HG03039 (cell line): Measurements from ENCODE around the gene SYCP1.
"Not testable (repeated sequence)": the region's sequence is repeated elsewhere in the genome, so short reads cannot be mapped to it uniquely, and the experiment has no call there.

Experiments
- ATAC-seq: cut with Tn5 transposase; IDR thresholded peaks from one replicate; pipeline ENCODE4 v1.9.1; 2021; ENCODE audit warnings: mild to moderate bottlenecking, moderate library complexity; ENCODE audit not compliant: unreplicated experiment

Gene SYCP1

DNA sequence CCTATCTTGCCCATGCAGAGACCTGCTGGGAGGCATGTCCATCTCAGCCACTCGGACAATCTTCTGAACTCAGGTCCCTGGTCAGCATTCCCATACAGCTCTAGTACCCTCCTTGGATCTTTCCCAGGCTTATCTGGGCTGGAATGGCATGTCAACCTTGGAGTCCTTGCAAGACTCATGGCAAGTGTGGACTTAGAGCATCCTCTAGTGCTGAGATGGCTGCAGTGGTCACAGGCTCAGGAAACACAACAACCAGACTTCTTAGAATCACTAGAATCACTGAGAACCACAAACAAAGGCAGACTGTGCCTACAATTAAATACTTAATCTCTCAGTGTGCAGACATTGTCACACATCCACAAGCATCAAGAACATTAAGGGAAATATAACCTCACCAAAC is 101.9 kb downstream of the SYCP1 start:
- no peak for ATAC-seq

DNA sequence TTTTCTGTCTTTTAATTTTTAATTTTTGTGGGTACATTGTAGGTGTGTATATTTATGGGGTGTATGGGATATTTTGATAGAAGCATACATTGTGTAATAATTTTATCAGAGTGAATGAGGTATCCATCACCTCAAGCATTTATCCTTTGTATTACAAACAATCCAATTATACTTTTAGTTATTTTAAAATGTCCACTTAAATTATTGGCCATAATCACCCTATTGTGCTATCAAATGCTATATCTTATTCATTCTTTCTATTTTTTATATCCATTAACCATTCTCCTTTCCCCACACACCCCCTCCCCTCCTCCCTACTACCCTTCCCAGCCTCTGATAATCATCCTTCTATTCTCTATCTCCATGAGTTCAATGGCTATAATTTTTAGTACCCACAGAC is 104.8 kb downstream of the SYCP1 start:
- no peak for ATAC-seq

DNA sequence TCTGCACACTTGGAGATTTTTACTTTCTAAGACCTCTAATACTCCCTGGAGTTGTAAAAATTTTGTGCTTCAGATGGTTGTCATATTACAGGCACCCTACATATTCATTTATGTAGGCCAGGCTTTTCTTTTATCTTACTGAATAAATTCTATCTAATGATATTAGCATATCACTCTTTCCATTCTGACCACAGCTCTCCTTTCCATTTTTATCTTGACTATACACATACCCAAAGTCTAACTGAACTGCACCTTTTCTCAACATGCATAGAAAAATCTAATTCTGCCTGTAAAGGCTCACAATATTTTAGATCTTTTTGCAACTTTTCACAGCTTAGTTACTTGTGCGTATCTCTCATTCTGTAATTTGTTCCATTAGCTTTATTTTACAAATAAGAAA is 122.2 kb downstream of the SYCP1 start:
- no peak for ATAC-seq

DNA sequence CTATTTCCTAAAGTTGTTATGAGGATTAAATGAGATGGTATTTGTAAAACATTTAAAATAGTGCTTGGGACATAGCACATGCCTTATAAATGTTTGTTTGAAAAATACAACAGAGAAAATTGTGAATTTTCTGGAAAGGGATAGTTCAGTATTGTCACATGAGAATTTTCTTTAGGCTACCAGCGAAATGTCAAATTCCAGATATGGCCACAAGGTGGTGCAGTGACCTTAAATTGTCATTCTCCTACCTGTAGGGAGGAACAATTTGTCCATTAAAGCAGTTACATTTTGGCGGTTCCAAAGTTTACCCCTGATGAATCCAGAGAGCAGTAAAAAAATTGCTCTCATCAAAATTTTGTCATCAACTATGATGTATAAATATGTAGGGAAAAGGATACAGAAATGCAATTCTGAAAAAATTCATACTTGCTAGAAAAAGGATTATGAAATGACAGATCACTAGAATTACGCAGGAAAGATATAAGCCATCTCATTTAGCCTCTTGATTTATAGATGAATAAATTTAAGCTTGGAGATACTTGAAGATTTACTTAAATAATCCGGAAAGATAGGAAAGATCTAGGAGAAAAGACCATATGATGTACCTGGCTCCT is 124.7 kb downstream of the SYCP1 start:
- ATAC-seq = no peak

DNA sequence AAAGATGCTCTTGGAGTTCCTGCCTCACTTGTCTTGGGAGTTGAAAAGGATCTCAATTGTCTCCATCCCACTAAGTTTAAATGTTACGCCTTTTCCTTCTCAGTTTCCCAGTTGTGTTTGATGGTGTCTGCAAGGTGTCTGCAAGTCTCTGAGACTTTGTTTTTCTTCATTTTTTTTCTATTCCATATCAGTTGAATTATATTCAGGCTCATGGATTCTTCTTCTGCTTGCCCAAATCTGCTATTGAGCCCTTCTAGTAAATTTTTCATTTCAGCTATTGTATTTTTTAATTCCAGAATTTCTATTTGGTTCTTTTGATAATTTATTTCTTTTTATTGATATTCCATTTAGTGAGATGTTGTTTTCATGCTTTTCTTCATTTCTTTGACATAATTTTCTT is 127.6 kb downstream of the SYCP1 start:
- no peak for ATAC-seq

DNA sequence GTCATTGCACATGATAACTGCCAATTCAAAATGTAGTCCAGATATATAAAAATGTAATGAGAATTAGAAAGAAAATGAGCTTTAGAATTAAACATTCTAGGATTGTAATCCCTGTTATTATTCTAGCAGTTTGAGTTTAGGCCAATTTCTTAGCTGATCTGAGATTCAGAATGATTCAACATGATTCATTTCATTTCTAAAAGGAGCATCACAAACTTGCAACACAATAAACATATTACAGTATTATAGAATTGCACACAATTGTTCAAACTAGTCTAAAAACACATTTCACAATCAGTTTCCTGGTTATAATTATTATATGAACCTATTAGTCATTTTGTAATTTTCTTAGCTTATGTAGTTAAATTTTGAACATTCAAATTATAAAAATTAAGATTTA is 131.6 kb downstream of the SYCP1 start:
- no peak for ATAC-seq

DNA sequence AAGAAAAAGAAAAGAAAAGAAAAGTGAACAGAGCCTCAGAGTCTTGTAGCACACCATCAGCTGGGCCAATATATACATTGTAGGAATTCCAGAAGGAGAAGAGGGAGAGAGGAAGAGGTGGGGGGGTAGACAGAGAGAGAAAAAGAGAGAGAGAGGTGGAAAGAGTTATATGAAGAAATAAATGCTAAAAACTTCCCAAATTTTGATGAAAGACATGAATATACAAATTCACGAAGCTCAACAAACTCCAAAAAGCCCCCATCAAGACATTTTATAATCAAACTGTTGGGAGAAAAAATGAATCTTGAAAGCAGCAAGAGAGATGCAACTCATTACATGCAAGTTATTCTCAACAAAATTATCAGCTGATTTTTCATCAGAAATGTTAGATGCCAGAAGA is 133.4 kb downstream of the SYCP1 start:
- ATAC-seq = no peak

DNA sequence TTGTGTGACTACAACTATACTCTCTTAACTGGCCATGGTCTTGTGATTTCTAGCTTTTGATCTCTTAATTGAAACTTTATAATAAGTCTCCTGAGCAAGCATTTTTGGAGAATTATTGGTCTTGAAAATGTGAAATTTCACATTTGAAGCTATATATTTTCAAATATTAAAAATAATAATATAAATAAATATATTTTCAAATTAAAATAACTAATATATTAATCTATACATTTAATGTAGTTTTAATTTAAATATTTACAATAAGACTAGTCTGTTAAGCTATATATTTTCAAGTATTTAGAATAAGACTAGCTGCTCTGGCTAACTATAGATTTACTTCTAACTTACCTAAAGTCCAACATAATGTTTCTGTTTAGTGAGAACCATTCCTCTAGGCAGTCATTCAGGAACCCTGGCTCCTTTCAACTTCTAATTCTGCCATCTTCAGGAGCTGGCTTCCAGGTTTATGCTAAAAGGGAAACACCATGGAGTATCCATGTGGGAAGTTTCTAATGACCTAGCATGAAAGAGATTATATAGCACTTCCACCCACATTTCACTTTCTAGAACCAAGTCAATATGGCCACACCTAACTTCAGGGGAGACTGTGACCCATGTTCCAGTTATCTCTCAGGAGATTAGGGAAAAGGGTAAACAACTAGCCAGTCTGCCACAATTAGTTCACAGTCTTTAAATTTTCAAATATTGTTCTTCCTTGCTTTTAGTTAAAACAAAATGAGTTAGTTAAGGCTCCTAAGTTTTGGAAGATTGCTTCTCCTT is 143.0 kb downstream of the SYCP1 start:
- no peak for ATAC-seq

DNA sequence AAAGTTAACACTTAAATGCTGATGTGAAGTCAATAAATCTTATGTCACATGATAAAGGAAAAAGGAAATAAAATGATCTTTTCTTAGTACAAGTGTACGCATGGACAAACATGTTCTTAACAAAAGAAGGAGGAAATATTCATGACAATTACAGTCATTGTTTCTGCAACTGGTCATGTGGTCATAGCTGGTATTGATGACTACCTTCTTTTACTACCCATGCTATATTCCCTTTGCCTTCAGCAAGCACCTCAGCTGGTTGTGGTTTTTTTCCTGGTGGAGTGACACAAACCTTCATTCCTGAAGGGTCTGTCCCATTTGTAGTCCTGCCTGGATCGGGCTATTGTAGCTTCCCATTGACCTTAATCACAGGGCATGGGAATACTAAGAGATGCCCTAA is 151.5 kb downstream of the SYCP1 start:
- no peak for ATAC-seq

DNA sequence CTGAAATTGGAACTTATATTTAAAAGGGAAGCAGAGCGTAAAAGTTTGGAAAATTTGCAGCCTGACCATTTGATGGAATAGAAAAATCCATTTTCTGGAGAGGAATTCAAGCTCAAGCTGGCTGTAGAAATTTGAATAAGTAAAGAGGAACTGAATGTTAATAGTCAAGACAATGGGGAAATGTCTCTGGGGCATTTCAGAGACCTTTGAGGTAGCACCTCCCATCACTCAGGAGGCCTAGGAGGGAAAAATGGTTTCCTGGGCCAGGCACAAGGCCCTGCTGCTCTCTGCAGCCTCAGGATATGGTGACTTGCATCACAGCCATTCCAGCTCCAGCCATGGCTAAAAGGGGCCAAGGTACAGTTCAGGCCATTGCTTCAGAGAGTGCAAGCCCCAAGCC is 157.3 kb downstream of the SYCP1 start:
- no peak for ATAC-seq

DNA sequence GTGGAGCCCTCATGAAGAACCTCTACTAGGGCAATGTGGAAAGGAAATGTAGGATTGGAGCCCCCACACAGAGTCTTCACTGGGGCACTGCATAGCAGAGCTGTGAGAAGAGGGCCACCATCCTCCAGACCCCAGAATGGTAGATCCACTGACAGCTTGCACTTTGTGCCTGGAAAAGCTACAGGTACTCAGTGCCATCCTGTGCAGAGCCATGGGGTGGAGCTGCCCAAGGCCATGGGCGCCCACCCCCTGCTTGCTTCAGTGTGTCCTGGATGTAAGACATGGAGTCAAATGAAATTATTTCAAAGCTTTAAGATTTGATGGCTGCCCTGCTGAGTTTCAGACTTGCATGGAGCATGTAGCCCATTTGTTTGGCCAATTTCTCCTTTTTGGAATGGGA is 157.8 kb downstream of the SYCP1 start:
- no peak for ATAC-seq

DNA sequence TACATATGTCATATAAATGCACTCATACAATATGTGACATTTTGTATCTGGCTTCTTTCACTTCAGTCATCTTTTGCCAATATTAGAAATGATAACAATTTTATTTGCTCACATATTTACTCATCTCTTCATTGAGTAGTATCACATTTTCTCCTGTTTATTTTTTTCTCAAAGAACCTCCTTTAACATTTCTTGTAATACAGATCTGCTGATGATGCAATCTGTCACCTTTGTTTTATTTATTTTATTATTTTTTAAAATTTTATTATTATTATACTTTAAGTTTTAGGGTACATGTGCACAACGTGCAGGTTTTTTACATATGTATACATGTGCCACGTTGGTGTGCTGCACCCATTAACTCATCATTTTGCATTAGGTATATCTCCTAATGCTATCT is 159.1 kb downstream of the SYCP1 start:
- ATAC-seq = no peak

DNA sequence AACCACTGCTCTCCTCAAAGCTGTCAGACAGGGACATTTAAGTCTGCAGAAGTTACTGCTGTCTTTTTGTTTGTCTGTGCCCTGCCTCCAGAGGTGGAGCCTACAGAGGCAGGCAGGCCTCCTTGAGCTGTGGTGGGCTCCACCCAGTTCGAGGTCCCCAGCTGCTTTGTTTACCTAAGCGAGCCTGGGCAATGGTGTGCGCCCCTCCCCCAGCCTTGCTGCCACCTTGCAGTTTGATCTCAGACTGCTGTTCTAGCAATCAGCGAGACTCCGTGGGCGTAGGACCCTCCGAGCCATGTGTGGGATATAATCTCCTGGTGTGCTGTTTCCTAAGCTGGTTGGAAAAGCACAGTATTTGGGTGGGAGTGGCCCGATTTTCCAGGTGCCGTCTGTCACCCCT is 164.9 kb downstream of the SYCP1 start:
- not testable (repeated sequence) for ATAC-seq

DNA sequence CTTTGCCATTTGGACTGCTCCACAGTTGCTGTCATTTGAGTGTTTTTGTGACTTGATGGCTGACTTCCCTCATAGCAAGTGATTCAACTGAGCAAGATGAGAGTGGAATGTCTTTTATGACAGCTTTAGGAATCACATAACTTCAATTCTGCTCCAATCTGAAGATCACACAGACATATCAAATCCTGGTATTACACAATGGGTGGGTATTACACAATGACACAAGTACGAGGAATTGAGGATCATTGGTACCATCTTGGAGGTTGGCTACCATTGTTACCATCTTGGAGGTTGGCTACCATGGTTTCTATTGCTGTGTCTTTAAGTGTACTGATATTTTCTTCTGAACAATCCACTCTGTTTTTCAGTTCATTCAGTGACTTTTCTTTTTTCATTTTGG is 166.5 kb downstream of the SYCP1 start:
- ATAC-seq = no peak

DNA sequence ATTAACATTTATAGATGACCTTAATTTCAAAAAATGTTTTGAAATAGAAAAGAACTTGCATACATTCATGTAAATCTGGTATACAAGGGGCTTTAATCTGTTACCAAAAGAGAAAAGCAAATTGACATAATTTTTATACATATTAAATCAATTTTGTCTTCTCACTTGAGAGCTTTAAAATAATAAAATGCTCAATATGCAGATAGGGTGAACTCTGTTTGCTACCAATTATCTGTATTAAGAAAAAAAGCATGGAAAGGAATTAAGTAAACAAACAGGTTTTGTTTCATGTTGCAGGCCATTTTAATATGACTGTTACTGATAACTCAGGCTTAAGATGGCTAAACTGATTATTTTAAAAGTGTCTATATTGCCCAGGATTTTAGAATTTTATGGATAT is 168.9 kb downstream of the SYCP1 start:
- no peak for ATAC-seq

DNA sequence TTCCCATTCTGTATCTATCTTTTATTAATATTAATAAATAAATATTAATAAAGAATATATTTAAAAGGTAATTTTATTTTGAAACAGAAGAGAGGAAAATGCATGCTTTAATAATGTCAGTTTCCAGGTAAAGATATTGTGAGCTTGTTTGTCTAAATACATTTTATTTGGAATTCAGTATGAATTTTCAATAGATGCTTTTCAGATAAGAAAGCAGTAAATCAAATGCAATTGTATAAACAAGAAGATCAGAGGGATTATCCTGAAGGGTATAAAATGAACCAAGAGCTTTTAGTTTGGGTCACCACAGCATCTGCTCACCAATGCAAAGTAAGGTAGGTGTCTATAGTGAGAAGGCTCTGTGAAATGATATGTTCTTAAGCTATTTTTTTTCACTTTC is 174.9 kb downstream of the SYCP1 start, which contains the start of gene TSHB:
TSS of gene TSHB (plus strand) at position 301 of the 400 bp plus-strand sequence. CDS start 3,537 bp downstream, outside the sequence.
- no peak for ATAC-seq

DNA sequence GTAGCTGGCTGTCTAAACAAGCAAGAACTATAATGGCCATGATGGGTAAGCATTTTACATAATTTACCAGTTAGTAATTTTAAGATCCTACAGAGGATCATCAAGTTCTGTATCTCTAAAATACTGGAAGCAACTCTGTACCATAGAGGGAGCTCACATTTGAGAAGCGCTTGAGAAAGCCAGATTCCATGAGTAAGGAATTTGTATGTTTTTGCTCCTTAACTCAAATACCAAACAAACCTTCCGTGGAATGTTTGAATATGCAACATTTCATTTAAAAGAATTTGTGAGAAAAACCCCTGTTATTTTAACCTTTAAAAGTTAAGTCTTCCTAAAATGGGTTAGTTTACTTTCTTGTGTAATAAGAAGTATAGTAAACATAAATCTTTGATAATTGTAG is 176.9 kb downstream of the SYCP1 start:
- ATAC-seq = no peak

DNA sequence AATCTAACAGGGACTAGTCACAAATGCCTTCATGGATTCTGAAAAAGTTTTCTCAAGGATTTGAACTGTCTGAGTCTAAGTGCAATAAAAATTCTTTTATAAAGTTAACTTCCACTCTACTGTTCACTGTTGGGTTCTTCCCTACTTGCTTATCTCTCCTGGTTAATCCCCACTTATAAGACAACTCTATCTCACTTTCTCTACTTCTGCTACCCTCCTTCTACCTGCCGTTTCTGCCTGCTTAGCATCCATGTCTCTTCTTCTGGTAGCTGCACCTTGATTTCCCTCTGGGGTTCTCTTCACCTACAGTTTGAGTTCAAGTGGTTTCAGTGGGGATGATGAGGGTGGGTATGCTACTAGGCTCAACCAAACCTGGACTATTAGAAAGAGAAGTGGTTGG is 181.0 kb downstream of the SYCP1 start:
- ATAC-seq = no peak

DNA sequence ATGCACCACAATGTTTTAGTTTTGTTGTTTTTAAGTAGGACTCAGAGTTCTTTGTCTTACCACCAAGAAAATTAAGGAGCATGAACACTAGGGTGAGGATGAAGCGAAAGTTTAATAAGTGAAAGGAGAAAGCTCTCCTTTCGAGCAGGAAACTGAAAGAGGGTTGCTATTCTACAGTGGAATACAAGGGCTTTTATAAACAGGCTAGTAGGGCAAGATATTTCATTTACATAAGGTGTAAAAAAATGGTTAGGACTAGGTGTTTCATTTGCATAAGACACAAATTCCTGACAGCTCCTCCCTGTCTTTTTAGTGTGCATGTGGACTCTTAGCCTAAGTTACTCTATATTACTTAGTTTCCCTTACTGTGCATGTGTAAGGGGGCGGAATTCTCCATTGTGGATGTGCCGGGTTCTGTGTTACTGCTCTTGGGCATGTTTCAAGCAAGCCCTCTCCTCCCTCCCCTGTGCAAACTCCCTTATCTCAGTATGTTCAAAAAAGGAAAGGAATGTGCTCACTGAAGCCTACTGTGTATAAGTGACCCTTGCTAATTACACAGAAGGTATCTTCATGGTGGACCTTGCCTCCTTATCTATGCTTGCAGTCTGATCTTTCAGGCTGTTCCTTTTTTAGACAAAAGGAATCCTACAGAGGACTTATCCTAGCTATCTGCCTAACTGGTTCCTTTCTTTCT is 182.3 kb downstream of the SYCP1 start:
- no peak for ATAC-seq

DNA sequence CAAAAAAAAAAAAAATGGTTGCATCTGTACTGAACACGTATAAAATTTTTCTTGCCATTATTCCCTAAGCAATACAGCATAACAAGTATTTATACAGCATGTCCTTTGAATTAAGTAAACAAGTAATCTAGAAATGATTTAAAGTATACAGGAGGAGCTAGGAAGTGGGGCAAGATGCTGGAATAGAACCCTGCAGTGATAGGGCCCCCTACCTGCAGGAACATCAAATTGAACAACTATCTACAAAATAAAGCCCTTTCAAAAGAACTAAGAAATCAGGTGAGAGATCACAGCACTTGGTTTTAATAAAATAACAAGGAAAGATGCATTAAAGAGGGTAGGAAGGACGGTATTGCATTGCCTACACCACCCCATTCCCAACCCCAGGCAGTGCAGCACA is 185.8 kb downstream of the SYCP1 start:
- no peak for ATAC-seq

DNA sequence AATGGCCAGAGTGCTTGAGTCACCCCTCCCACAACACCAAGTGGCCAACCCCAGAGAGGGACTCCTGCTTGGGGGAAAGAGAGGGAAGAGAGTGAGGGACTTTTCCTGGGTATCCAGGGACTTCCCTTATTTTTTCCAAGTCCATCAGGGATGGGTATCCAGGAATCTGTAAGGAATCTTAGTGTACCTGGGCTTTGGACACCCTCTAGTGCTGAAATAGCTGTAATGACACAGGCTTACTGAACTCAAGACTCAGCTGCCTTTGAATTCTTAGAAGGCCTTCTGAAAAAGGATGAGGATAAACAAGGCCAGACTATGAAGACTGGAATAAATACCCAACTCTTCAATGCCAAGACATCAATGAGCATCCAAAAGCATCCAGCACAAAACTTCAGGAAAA is 187.0 kb downstream of the SYCP1 start:
- ATAC-seq = no peak
